Activated CD4-positive, alpha-beta memory T cell treated with anti-CD3 and anti-CD28 coated beads, Interleukin-2, amount 10 ng/mL, durations not matched to agents 7 days and 5 days (primary cell): ENCODE results near the gene ICA1. TPM values are rescaled to one million over a fixed set of nuclear protein-coding genes. Genes with fewer than 3 reads are reported as not detected.
"Not testable (repeated sequence)": the region's sequence is repeated elsewhere in the genome, so short reads cannot be mapped to it uniquely, and the experiment has no call there.

ENCODE experiments used
- CTCF ChIA-PET: fragments of 350-600 bp; sonication (Branson Sonifier 250); formaldehyde crosslinking; loops from one replicate; lab custom pipeline; 2021; ENCODE audit warnings: antibody characterized with exemption, inconsistent platforms; lab: Charles Lee
- POLR2A ChIA-PET: fragments of 350-600 bp; sonication (Branson Sonifier 250); formaldehyde crosslinking; loops from one replicate; lab custom pipeline; 2021; ENCODE audit warnings: antibody characterized with exemption; lab: Charles Lee
- DNase-seq: peaks from one replicate; pipeline ENCODE4 v3.0.0-alpha.2; 2020
- H3K27ac Mint-ChIP-seq: one replicate; pipeline ENCODE4 v1.8.0; 2021; ENCODE audit warnings: mild to moderate bottlenecking, mixed read lengths
- H3K27me3 Mint-ChIP-seq: one replicate; pipeline ENCODE4 v1.8.0; 2021; ENCODE audit warnings: mixed read lengths
- H3K36me3 Mint-ChIP-seq: one replicate; pipeline ENCODE4 v1.8.0; 2021; ENCODE audit warnings: low read depth, mixed read lengths
- H3K4me1 Mint-ChIP-seq: one replicate; pipeline ENCODE4 v1.8.0; 2021; ENCODE audit warnings: mixed read lengths
- H3K4me3 Mint-ChIP-seq: one replicate; pipeline ENCODE4 v1.8.0; 2021; ENCODE audit warnings: mild to moderate bottlenecking, mixed read lengths
- H3K9me3 Mint-ChIP-seq: one replicate; pipeline ENCODE4 v1.8.0; 2021; ENCODE audit warnings: mixed read lengths
- total RNA-seq, 2 experiments: library from RNA; stranded (reverse); gene quantifications; one replicate each; pipeline ENCODE4 v1.2.3, GENCODE V29; 2021

The ICA1 gene
- total RNA-seq = 1 to 10 TPM; 2.2 TPM

GRCh38 chr7:8261711-8262695, at the start of gene ICA1:
ICA1 (minus strand) TSS chr7:8262167; CDS start chr7:8235926, 26,241 bp downstream.
- Mint-ChIP-seq H3K27ac (no peak within 1 kb of the TSS), H3K9me3 (no peaks in the 10 kb centered on the region), H3K27me3 (peaks cover 56% of the 10 kb centered on the region), H3K36me3 (no peaks in the 10 kb centered on the region), H3K4me1 (peaks cover 6% of the 10 kb centered on the region), H3K4me3 (peak within 1 kb of the TSS; percentile 73)
- peak; percentile 29 for DNase-seq
- ChIA-PET POLR2A (no interaction called here), CTCF (interaction anchor here (1.0 kb wide), 1 partner anchor 16 kb away, joined by 4 read pairs; no protein-coding TSS in a partner anchor)

DNA sequence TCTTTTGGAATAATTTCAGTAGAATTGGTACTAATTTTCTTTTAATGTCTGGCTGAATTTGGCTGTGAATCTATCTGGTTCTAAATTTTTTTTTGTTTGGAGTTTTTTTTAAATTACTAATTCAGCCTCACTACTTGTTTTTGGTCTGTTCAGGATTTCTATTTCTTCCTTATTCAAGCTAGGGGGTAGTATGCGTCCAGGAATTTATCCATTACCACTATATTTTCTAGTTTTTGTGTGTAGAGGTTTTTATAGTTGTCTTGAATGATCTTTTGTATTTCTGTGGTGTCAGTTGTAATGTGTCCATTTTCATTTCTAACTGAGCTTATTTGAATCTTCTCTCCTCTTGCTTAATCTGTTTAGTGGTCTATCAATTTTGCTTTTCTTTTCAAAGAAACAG, 48.9 kb upstream of the ICA1 start:
- Mint-ChIP-seq H3K9me3 (no peaks in the 10 kb centered on the region), H3K36me3 (no peaks in the 10 kb centered on the region), H3K4me1 (no peaks in the 10 kb centered on the region), H3K4me3 (no peak overlapping the region), H3K27me3 (peaks cover 17% of the 10 kb centered on the region), H3K27ac (no peak overlapping the region)
- no peak for DNase-seq
- CTCF ChIA-PET = interaction anchor here (1.3 kb wide), 1 partner anchor 15 kb away, joined by 3 read pairs; no protein-coding TSS in a partner anchor
- POLR2A ChIA-PET = no interaction called here

GRCh38 chr7:8305625-8306388, 43.8 kb upstream of the ICA1 start:
- CTCF ChIA-PET = interaction anchor here (3.2 kb wide), 1 partner anchor 9 kb away, joined by 14 read pairs; no protein-coding TSS in a partner anchor
- POLR2A ChIA-PET = no interaction called here
- no peaks in the 10 kb centered on the region for H3K9me3 Mint-ChIP-seq
- no peak overlapping the region for H3K4me3 Mint-ChIP-seq
- peaks cover 7% of the 10 kb centered on the region for H3K27me3 Mint-ChIP-seq
- no peaks in the 10 kb centered on the region for H3K36me3 Mint-ChIP-seq
- no peaks in the 10 kb centered on the region for H3K4me1 Mint-ChIP-seq
- no peak overlapping the region for H3K27ac Mint-ChIP-seq
- no peak for DNase-seq

- no peak for DNase-seq
- peaks cover 7% of the 10 kb centered on the region for H3K27me3 Mint-ChIP-seq
- H3K27ac Mint-ChIP-seq = no peak overlapping the region
- no peaks in the 10 kb centered on the region for H3K36me3 Mint-ChIP-seq
- CTCF ChIA-PET = interaction anchor here (0.5 to 3.2 kb wide), 2 partner anchors 9 to 423 kb away, joined by 4 to 14 read pairs; no protein-coding TSS in a partner anchor
- no peak overlapping the region for H3K4me3 Mint-ChIP-seq
- POLR2A ChIA-PET = no interaction called here
- H3K9me3 Mint-ChIP-seq = no peaks in the 10 kb centered on the region
- H3K4me1 Mint-ChIP-seq = no peaks in the 10 kb centered on the region
These were observed 43.1 kb upstream of the ICA1 start for GRCh38 chr7:8305104-8305503.

GRCh38 chr7:8303904-8304528, 42.0 kb upstream of the ICA1 start:
- no peaks in the 10 kb centered on the region for H3K36me3 Mint-ChIP-seq
- no peaks in the 10 kb centered on the region for H3K9me3 Mint-ChIP-seq
- H3K4me3 Mint-ChIP-seq = no peak overlapping the region
- no peak for DNase-seq
- ChIA-PET POLR2A (no interaction called here), CTCF (no interaction called here)
- H3K4me1 Mint-ChIP-seq = no peaks in the 10 kb centered on the region
- H3K27ac Mint-ChIP-seq = no peak overlapping the region
- peaks cover 7% of the 10 kb centered on the region for H3K27me3 Mint-ChIP-seq

DNA sequence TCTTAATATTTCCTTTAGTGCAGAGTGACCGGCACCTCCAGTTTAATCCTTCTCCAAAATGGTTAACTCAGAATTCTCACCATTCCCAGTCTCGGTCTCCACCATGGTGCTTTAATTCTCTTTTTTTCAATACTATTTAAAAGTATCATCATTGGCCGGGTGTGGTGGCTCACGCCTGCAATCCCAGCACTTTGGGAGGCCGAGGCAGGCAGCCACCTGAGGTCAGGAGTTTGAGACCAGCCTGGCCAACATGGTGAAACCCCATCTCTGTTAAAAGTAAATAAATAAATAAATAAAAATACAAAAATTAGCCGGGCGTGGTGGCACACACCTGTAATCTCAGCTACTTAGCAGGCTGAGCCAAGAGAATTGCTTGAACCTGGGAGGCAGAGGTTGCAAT, 35.1 kb upstream of the ICA1 start:
- H3K27me3 Mint-ChIP-seq = peaks cover 13% of the 10 kb centered on the region
- H3K4me1 Mint-ChIP-seq, DNase-seq, H3K9me3 Mint-ChIP-seq, H3K27ac Mint-ChIP-seq, H3K36me3 Mint-ChIP-seq, POLR2A ChIA-PET, H3K4me3 Mint-ChIP-seq: not testable (repeated sequence)
- CTCF ChIA-PET = interaction anchor here (1.2 to 2.8 kb wide), 8 partner anchors 9 to 616 kb away, joined by 3 to 15 read pairs (median 6); no protein-coding TSS in a partner anchor

DNA sequence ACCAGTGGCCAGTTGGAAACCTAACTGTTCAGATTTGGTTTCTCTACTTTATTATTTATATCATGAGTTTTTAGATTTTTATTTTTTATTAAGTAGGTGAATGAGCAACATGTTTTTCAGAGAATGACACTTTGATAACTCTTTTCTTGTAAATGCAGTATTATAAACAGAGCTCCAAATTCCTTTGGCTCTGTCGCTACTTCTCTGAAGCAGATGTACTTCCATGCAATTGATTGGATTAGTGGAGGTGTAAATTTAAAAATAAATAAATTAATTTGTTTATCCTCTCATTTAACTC, 34.3 kb upstream of the ICA1 start:
- Mint-ChIP-seq H3K9me3 (no peaks in the 10 kb centered on the region), H3K27me3 (peaks cover 15% of the 10 kb centered on the region), H3K27ac (no peak overlapping the region), H3K4me1 (peaks cover 2% of the 10 kb centered on the region), H3K36me3 (no peaks in the 10 kb centered on the region), H3K4me3 (no peak overlapping the region)
- DNase-seq = no peak
- ChIA-PET CTCF (interaction anchor here (0.6 to 2.8 kb wide), 25 partner anchors 10 to 1202 kb away, joined by 3 to 15 read pairs (median 4); partner anchors contain the start of gene UMAD1), POLR2A (no interaction called here)

GRCh38 chr7:8295638-8296361, 33.8 kb upstream of the ICA1 start:
- no peak overlapping the region for H3K27ac Mint-ChIP-seq
- H3K4me3 Mint-ChIP-seq = no peak overlapping the region
- peaks cover 15% of the 10 kb centered on the region for H3K27me3 Mint-ChIP-seq
- ChIA-PET CTCF (interaction anchor here (0.6 to 2.8 kb wide), 27 partner anchors 10 to 1202 kb away, joined by 3 to 15 read pairs (median 3); partner anchors contain the start of gene UMAD1), POLR2A (no interaction called here)
- no peaks in the 10 kb centered on the region for H3K36me3 Mint-ChIP-seq
- H3K4me1 Mint-ChIP-seq = peaks cover 2% of the 10 kb centered on the region
- H3K9me3 Mint-ChIP-seq = no peaks in the 10 kb centered on the region
- DNase-seq = peak; percentile 24

GRCh38 chr7:8291397-8292141, 29.6 kb upstream of the ICA1 start:
- ChIA-PET POLR2A (interaction anchor here (0.6 kb wide), 1 partner anchor 592 kb away, joined by 3 read pairs; no protein-coding TSS in a partner anchor), CTCF (no interaction called here)
- H3K9me3 Mint-ChIP-seq = no peaks in the 10 kb centered on the region
- no peak for DNase-seq
- H3K4me3 Mint-ChIP-seq = no peak overlapping the region
- H3K27ac Mint-ChIP-seq = no peak overlapping the region
- peaks cover 20% of the 10 kb centered on the region for H3K27me3 Mint-ChIP-seq
- no peaks in the 10 kb centered on the region for H3K36me3 Mint-ChIP-seq
- H3K4me1 Mint-ChIP-seq = peaks cover 2% of the 10 kb centered on the region

DNA sequence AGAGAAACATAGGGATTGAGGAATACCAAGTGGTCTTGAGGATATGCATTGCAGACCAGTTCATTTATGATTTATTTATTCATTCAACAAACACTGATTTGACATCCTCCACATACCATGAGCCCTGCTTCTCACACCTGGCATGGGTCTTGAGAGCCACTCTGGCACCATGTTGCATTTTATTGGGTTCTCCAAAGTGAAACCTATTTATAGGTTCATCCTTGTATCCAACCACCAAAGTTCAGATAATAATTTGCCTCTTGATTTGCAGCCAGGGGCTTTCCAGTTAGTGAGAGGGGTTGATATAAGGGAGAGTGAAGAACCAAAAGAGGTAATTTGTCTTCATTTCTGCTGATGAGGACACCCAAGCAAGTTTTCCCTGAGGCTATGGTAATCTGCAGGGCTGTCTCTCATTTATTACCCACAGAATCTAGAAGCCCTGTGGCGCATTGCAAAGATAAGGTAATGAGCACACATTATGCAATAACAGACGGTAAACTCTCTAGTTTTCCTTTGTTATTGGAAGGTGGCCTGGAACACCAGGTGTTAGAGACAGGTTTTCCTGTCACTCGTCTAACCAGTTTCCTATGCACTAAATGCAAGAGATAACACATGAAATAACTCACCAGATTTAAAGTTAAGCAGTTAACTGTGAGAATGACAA, 28.8 kb upstream of the ICA1 start:
- ChIA-PET CTCF (no interaction called here), POLR2A (no interaction called here)
- no peaks in the 10 kb centered on the region for H3K36me3 Mint-ChIP-seq
- no peak for DNase-seq
- H3K27me3 Mint-ChIP-seq = peaks cover 17% of the 10 kb centered on the region
- peaks cover under 1% of the 10 kb centered on the region for H3K4me1 Mint-ChIP-seq
- no peak overlapping the region for H3K27ac Mint-ChIP-seq
- H3K4me3 Mint-ChIP-seq = no peak overlapping the region
- no peaks in the 10 kb centered on the region for H3K9me3 Mint-ChIP-seq

GRCh38 chr7:8286118-8286517, 24.2 kb upstream of the ICA1 start:
- Mint-ChIP-seq H3K27ac (no peak overlapping the region), H3K27me3 (peaks cover 5% of the 10 kb centered on the region), H3K36me3 (no peaks in the 10 kb centered on the region), H3K9me3 (no peaks in the 10 kb centered on the region), H3K4me1 (no peaks in the 10 kb centered on the region), H3K4me3 (no peak overlapping the region)
- ChIA-PET CTCF (no interaction called here), POLR2A (no interaction called here)
- no peak for DNase-seq
